ENCODE data around the gene OR52K1.

OR52K1 gene

GRCh38 chr11:4482445-4482844 is at the start of gene OR52K1:
Gene OR52K1 (plus strand): TSS chr11:4482646. CDS start chr11:4488901, 6,255 bp downstream.
- no peak for DNase-seq (ENCODE audit: extremely low read depth in 1 of 2, low read depth in 1 of 2)

- DNase-seq (ENCODE audit: extremely low read depth in 1 of 2, low read depth in 1 of 2): no peak
Measured at GRCh38 chr11:4433856-4434255, 48.6 kb upstream of the OR52K1 start.

GRCh38 chr11:4436411-4436810 is 46.0 kb upstream of the OR52K1 start:
- no peak for DNase-seq (ENCODE audit: extremely low read depth in 1 of 2, low read depth in 1 of 2)

GRCh38 chr11:4441515-4441914 is 40.9 kb upstream of the OR52K1 start:
- DNase-seq (ENCODE audit: extremely low read depth in 1 of 2, low read depth in 1 of 2): no peak

- no peak for DNase-seq (ENCODE audit: extremely low read depth in 1 of 2, low read depth in 1 of 2)
Measured at GRCh38 chr11:4443232-4443891, 39.1 kb upstream of the OR52K1 start.

- DNase-seq (ENCODE audit: extremely low read depth in 1 of 2, low read depth in 1 of 2): no peak
Measured at GRCh38 chr11:4448995-4449394, 33.5 kb upstream of the OR52K1 start, which contains the start of gene OR52K2. Gene OR52K2 (plus strand): TSS chr11:4449295. CDS start chr11:4449340, 45 bp downstream.

GRCh38 chr11:4453118-4453517 is 29.3 kb upstream of the OR52K1 start:
- no peak for DNase-seq (ENCODE audit: extremely low read depth in 1 of 2, low read depth in 1 of 2)

GRCh38 chr11:4454021-4454420 is 28.4 kb upstream of the OR52K1 start:
- DNase-seq (ENCODE audit: extremely low read depth in 1 of 2, low read depth in 1 of 2): no peak

- no peak for DNase-seq (ENCODE audit: extremely low read depth in 1 of 2, low read depth in 1 of 2)
Measured at GRCh38 chr11:4455419-4455818, 27.0 kb upstream of the OR52K1 start.

- no peak for DNase-seq (ENCODE audit: extremely low read depth in 1 of 2, low read depth in 1 of 2)
Measured at GRCh38 chr11:4459500-4459899, 22.9 kb upstream of the OR52K1 start.

- DNase-seq (ENCODE audit: extremely low read depth in 1 of 2, low read depth in 1 of 2): no peak
Measured at GRCh38 chr11:4460151-4460550, 22.3 kb upstream of the OR52K1 start.

- DNase-seq (ENCODE audit: extremely low read depth in 1 of 2, low read depth in 1 of 2): no peak
Measured at GRCh38 chr11:4464216-4465159, 18.0 kb upstream of the OR52K1 start.

- DNase-seq (ENCODE audit: extremely low read depth in 1 of 2, low read depth in 1 of 2): no peak
Measured at GRCh38 chr11:4465407-4465806, 17.0 kb upstream of the OR52K1 start.

- DNase-seq (ENCODE audit: extremely low read depth in 1 of 2, low read depth in 1 of 2): no peak
Measured at GRCh38 chr11:4466131-4466870, 16.1 kb upstream of the OR52K1 start.

- DNase-seq (ENCODE audit: extremely low read depth in 1 of 2, low read depth in 1 of 2): no peak
Measured at GRCh38 chr11:4466871-4467442, 15.5 kb upstream of the OR52K1 start.

GRCh38 chr11:4467811-4468606 is 14.4 kb upstream of the OR52K1 start:
- DNase-seq (ENCODE audit: extremely low read depth in 1 of 2, low read depth in 1 of 2): no peak

GRCh38 chr11:4479644-4480043 is 2.8 kb upstream of the OR52K1 start:
- no peak for DNase-seq (ENCODE audit: extremely low read depth in 1 of 2, low read depth in 1 of 2)

- DNase-seq (ENCODE audit: extremely low read depth in 1 of 2, low read depth in 1 of 2): no peak
Measured at GRCh38 chr11:4480577-4481239, 1.7 kb upstream of the OR52K1 start.

GRCh38 chr11:4481240-4481582 is 1.2 kb upstream of the OR52K1 start:
- no peak for DNase-seq (ENCODE audit: extremely low read depth in 1 of 2, low read depth in 1 of 2)

GRCh38 chr11:4484310-4484709 is 1.9 kb downstream of the OR52K1 start:
- no peak for DNase-seq (ENCODE audit: extremely low read depth in 1 of 2, low read depth in 1 of 2)

All from stimulated activated CD8-positive, alpha-beta memory T cell treated with anti-CD3 and anti-CD28 coated beads, Interleukin-7, amount 100 ng/mL, for 48 hours (primary cell).